ENCODE results near the gene CD27.
"Not testable (repeated sequence)": the region's sequence is repeated elsewhere in the genome, so short reads cannot be mapped to it uniquely, and the experiment has no call there.

- TF ChIP-seq, protein P1, sequence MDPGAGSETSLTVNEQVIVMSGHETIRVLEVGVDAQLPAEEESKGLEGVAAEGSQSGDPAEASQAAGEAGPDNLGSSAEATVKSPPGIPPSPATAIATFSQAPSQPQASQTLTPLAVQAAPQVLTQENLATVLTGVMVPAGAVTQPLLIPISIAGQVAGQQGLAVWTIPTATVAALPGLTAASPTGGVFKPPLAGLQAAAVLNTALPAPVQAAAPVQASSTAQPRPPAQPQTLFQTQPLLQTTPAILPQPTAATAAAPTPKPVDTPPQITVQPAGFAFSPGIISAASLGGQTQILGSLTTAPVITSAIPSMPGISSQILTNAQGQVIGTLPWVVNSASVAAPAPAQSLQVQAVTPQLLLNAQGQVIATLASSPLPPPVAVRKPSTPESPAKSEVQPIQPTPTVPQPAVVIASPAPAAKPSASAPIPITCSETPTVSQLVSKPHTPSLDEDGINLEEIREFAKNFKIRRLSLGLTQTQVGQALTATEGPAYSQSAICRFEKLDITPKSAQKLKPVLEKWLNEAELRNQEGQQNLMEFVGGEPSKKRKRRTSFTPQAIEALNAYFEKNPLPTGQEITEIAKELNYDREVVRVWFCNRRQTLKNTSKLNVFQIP (CRISPR knock-in tag; IDR thresholded peaks at IDR 0.05; ENCODE audit: borderline replicate concordance, low read depth): not testable (repeated sequence)
- not testable (repeated sequence) for TF ChIP-seq GLIS3 (CRISPR knock-in tag; IDR thresholded peaks at IDR 0.05); ARNTL (CRISPR knock-in tag; IDR thresholded peaks at IDR 0.05; ENCODE audit: borderline replicate concordance, low read depth); TSHZ2 (CRISPR knock-in tag; IDR thresholded peaks at IDR 0.05); ISL1 (CRISPR knock-in tag; IDR thresholded peaks at IDR 0.05); TCF4 (CRISPR knock-in tag; IDR thresholded peaks at IDR 0.05; ENCODE audit: borderline replicate concordance); ZFP30 (CRISPR knock-in tag; IDR thresholded peaks at IDR 0.05); ZFP3 (CRISPR knock-in tag; IDR thresholded peaks at IDR 0.05); RARB (CRISPR knock-in tag; IDR thresholded peaks at IDR 0.05); ZNF8 (CRISPR knock-in tag; IDR thresholded peaks at IDR 0.05); PPARA (CRISPR knock-in tag; IDR thresholded peaks at IDR 0.05; ENCODE audit: borderline replicate concordance)
- TF ChIP-seq, protein P2, sequence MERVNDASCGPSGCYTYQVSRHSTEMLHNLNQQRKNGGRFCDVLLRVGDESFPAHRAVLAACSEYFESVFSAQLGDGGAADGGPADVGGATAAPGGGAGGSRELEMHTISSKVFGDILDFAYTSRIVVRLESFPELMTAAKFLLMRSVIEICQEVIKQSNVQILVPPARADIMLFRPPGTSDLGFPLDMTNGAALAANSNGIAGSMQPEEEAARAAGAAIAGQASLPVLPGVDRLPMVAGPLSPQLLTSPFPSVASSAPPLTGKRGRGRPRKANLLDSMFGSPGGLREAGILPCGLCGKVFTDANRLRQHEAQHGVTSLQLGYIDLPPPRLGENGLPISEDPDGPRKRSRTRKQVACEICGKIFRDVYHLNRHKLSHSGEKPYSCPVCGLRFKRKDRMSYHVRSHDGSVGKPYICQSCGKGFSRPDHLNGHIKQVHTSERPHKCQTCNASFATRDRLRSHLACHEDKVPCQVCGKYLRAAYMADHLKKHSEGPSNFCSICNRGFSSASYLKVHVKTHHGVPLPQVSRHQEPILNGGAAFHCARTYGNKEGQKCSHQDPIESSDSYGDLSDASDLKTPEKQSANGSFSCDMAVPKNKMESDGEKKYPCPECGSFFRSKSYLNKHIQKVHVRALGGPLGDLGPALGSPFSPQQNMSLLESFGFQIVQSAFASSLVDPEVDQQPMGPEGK (CRISPR knock-in tag; IDR thresholded peaks at IDR 0.05; ENCODE audit: borderline replicate concordance): not testable (repeated sequence)
- TF ChIP-seq, protein P3, sequence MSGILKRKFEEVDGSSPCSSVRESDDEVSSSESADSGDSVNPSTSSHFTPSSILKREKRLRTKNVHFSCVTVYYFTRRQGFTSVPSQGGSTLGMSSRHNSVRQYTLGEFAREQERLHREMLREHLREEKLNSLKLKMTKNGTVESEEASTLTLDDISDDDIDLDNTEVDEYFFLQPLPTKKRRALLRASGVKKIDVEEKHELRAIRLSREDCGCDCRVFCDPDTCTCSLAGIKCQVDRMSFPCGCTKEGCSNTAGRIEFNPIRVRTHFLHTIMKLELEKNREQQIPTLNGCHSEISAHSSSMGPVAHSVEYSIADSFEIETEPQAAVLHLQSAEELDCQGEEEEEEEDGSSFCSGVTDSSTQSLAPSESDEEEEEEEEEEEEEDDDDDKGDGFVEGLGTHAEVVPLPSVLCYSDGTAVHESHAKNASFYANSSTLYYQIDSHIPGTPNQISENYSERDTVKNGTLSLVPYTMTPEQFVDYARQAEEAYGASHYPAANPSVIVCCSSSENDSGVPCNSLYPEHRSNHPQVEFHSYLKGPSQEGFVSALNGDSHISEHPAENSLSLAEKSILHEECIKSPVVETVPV (CRISPR knock-in tag; IDR thresholded peaks at IDR 0.05): not testable (repeated sequence)
These were observed 22.0 kb downstream of the CD27 start for GRCh38 chr12:6466751-6467150.

Data from SK-N-SH treated with all-trans-retinoic acid at 6 μM for 48 hours (cell line).